GM19467 (cell line): ENCODE data around the gene FH.

Experiments used
- ATAC-seq: cut with Tn5 transposase; IDR thresholded peaks from one replicate; pipeline ENCODE4 v1.9.1; 2021; ENCODE audit warnings: mild to moderate bottlenecking, moderate library complexity; ENCODE audit not compliant: unreplicated experiment

Gene FH

DNA sequence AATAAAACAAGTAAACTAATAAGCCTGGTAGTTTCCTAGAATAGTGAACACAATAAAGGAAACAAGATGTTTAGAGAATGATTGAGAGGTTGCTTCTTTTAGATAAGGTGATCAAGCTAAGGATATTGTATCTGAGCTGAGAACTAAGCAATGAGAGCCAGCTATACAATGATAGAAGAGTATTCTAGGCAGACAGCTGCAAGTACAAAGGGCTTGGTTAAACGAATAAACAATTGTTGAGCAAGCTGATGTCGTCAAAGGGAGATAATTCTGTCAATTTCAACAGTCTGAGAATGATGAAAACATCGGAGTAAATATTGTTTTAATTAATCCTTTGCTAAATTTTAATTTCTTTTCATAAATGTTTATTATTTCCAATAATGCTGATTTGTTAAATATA, 5.5 kb upstream of the FH start:
- no peak for ATAC-seq

DNA sequence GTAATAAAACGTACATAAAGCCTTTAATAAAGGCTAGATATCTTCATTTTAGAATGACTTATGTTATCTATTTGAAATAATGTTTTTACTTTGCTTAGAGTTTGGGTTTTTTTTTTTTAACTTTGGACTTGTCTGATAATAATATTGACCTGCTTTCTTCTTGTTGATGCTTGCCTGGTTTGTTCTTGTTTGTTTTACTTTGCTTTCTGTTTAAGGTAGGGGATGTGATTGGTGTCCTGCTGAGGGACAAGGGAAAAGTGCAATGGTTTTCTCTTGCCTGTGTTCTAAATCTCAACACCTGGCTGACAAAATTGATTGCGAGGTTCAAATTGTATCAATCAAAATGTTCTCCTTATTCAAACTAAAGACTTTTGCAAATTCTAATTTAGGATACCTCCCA, 2.2 kb upstream of the FH start:
- no peak for ATAC-seq

DNA sequence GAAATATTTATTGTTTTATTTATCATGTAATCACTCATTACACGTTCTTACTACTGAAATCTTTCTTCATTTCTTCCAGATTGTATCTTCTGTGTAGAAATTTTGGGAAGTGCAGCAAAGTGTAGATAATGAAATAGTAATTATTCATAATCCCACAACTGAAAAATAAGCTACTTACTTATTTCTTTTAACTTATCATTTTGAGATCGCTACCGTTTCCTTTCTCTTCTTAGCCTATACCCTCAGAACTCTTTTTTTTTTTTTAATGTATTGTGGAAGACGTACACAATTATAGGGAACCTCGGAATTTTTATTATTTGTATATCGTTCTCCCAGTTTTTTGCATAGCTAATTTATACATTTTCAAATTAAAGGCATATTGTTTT, 518 bp upstream of the FH start:
- ATAC-seq: no peak

DNA sequence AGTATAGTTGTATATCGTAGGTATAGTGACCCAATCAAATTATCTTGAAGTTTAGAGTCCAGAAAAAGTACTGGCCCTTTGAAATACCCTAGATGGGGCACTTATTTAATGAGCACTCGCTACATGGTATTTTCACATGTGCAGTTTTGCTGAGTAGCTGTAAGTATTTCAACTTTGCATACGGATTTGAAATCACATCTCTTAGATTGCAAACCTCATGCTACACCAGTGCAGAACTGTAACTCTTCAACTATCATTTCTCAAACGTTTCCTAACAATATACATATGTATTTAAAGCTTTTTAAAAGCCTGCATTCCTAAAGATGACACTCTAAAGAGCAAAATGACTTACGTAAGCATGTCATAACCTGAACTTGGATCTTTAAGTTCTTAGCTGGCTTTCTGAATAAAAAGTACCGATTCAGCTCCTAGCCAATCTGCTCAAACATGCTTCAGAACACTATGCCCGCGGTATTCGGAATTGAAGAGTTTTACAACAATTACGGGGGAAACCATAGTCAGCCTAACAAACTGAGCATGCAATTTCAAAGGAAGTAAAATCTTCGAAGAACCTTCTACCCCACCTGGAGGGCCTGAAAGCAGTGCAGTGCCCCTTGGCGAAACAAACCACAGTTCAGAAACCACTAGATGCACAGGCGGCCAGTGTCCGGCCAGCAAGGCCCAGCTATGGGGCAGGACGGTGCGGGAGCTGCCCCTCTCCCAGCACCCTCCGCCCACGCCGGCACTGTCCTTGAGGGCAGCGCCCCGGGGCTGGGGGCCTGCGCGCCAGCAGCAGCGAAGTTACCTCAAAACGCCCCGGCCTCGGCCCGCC, 863 bp downstream of the FH start:
- peak; percentile 27 for ATAC-seq

DNA sequence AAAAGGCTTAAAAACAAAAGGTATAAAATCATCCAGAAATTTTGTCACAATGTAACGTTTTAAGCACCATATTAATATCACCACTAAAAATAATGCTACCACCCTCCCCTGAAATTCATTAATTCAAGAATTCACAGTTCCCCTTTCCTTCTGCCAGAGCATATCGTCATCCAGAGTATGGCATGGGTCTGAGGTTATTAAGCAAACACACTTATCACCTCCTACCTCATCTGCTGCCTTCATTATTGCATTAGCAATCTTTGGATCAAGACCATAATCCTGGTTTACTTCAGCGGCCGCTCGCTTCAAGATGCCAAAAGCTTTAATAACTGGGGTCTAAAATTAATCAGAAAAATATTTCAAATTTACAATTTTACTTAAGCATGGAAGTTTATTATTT, 6.2 kb downstream of the FH start:
- no peak for ATAC-seq

DNA sequence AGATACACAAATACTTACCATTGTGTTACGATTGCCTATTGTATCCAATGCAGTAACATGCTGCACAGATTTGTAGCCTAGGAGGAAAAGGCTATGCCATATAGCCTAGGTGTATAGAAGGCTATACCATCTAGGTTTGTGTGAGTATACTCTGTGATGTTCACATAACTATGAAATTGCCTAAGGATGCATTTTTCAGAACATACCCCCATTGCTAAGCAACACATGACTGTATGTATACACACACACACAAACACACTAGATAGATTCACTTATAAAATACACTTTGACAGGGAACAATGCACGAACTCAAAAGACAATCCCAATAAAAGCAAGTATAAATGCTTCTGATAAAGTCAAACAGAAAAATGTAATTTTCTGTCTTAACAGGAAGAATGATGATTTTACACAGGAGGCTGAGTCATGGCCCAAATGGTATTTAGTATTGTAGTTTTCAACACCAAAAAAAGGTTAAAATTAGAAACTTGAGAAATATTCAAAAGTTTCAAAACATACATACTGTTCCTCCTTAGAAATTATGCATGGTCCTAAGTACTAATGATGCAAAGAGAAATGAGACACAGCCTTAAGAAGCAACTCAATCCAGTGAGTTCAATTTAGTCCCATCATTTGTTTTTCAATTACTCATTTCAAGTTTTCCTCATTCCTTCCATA, 12.2 kb downstream of the FH start:
- no peak for ATAC-seq

DNA sequence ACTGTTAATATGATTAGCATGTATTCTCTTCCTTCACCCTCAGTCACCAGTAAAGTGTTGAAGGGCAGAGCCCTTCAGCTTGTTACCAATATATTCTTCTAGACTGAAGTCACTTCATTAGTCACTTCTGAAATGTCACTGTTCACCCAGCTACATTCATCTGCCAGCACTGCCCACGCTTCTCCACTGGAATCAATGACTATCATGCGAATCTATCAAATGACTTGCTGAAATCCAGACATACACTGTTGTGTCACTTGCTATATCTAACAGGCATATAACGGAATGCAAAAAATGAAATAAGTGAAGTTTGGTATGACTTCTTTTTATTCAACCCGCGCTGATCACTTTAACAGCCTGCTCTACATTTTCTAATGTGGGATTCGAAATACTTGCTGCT, 16.1 kb downstream of the FH start:
- ATAC-seq: no peak

DNA sequence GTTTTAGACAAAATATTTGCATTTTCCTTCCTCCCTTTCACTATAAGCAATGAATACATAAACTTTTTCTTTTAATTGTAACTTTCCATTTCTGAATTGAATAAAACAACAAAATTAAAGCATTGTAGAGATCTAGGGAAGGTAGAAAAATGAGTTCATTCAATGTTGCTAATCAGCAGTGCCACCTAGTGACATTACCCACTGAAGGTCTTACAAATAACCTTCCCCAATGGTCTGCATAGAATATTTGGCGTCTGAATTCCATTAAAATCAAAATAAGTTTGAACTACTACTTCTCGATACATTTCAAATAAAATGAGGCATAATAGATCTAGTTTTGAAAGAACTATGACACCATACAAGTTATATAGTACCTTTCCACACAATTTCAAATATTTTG, 19.6 kb downstream of the FH start:
- ATAC-seq: no peak

DNA sequence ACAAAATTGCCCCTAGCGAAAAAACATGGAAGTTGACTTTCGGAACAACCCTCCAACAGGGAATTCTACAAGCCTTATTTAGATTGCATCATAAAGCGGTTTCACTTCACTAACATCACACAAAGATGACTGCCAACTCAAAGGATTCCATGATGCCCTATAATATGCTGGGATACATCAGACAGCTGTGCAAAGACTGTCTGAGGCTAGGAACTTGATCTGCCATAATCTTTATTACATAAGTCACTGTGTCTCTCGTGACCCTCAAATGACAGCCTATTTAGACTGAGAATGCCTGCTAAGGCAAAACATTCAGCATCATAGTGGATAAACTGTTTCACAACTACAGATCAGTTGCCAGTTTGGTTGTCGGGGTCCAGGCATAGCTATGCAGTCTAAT, 23.8 kb downstream of the FH start:
- no peak for ATAC-seq

DNA sequence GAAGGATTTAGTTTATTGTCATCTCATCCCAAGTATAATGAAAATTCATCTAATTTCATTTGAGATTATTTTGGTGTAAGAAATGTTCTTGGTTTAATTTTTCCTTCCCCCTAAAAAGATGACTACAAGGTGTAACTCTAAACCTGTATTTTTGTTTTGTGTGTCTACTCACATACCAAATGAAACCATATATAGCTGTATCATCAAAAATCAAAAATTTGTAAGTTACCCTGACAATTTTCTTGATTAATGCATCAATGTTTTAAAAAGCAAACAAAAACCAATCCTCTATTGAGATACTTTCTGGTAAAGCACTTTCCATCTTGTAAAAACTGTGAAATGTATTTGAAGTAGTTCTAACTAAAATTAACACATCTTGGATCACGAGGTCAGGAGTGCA, 30.8 kb downstream of the FH start:
- ATAC-seq: no peak

DNA sequence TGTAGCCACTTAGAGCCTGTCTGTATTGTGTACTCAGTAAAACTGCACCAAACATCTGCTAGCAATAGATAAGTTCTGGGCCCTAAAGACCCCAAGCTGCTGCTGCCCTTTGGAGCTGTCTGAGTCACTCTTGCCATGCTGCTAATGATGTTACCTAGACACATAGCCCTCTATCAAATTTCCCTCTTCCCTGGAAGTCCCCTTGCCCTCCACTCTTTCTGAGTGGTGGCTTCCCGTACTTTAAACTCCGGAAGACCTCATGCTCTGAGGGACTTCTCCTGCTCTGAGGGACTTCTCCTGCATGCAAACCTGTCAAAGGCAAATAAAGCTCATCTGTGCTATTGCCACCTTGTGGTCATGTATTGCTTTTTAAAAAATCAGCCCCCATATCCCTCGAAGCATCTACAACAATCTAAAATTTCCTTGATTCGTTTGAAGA, 34.0 kb downstream of the FH start:
- peak; percentile 54 for ATAC-seq

DNA sequence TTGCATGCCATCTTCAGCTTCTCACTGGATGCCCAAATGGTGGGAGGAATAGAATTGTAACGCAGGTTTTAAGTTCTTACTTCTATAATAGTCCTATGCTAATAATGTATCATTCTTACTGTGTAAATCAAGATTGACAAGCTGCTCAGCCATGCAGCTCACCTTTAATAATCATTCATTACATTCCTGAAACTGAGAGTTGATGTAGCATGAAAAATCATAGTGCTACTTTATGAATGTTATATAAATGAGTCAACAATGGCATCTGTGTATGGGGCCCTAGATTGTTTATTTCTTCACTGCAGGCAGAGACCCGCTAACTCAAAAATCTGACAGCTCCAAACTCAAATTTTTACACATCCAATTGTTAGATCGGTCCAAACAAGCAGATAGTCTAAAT, 34.4 kb downstream of the FH start:
- peak; percentile 54 for ATAC-seq

DNA sequence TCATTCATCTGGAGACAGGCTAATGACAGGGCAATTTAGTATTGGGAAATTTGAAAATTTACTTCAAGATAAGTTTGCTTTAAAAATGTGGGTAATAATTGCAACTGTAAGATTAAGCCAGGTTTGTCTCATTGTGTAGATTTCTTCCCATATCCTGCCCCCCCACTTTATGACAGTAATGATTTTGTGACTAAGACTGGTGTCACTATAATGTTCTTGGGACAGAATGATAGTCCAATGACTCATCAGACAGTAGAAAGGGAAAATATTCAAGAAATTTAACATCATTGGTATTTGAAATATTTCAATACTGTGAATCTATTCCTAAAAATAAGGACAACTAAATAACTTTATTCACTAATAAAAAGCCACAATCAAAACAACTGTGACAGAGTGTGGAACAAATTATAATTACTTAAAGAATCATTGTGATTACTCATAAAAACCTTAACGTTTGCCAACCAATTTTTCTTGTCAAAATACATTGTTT, 36.7 kb downstream of the FH start:
- ATAC-seq: no peak

DNA sequence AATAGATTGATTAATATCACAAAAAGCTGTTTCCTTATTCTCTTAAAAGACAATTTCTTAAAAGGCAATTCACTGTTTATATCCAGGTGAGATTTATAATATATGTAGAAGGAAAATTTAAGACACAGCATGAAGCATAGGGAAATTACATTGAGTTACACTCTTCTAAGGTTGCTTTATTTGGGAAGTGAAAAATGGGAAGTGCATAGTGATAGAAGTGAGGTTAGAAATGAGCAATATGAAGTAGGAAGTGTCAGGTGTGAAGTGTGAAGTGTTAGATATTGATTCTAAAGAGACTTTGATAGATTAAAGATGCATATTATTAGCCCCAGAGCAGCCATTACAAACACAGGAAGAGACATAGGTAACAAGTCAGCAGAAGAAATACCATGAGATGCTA, 40.3 kb downstream of the FH start:
- ATAC-seq: no peak

DNA sequence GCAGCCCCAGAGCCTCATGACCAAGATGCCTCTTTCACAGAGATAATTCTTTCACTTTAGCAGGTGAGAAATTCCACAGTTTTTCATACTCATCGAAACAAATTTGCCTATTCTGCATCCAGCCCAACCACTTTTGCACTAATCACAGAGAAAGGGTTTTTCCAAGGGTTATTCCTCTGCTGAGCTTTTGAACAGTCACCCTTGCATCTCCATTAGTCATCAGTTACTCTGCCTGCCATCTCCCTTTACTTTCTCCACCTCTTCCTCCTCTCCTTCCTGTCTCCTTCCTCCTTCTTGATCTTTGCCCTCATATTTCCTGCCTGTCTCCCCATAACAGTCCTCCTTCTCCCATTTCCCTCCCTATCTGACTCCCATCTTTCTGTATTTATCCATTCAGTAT, 43.9 kb downstream of the FH start:
- no peak for ATAC-seq

DNA sequence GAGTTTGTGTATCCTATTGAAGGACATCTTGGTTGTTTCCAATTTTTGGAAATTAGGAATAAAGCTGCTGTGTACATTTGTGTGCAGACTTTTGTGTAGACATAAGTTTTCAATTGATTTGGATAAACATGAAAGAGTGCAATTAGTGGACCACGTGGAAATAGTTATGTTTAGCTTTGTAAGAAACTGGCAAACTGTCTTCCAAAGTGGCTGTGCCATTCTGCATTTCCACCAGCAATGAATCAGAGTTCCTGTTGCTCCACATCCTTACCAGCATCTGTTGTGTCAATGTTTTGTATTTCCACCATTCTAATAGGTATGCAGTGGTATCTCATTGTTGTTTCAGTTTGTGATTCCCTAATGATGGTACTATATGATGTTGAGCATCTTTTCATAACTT, 46.5 kb downstream of the FH start:
- ATAC-seq: no peak

DNA sequence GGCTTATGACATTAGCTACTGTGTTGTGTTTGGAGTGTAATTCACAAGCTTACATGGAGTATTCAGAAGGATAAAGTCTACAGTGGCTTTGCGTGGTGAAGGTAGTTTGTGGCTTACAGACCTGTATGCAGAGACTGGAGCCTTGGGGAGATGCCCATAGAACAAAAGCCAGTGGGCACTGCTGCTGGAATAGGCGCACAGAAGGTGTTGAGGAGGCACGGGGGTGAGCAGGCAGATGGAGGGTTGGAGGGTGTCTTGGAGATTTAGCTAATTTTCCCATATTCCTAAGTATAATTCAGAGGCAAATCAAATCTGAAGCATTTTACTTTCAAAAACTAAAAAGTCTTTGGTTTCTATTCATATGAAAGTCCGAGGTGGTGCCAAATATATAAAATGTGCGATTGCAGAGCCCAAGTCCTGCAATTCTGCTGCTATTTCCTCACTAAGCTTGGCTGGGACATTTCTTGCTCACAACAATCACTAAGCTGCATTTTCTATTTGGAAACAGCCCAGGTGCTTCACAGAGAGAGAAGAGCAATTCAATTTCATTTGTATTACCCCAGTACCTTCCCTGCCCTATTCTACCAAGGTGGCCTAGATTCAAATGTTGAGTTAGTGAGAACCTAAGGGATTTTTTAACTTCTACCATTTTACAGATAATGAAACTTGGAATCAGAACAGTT, 48.5 kb downstream of the FH start:
- no peak for ATAC-seq

DNA sequence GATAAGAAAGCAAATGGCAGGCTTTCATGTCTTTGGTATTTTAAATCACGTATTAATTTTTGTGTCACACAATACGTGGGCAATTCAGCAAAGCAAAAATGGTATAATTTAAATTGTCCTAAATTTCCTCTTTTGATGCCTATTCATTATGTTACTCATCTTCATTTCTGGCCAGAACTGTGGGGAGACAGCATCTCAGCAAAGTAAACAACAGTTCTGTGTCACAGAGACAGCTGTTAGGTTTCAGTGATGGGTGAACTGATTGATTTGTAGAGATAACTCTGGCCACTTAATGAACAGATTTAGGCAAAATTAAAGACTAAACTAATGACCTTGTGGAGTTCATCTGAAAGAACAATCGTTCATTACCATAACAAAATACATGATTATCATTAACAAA, 49.2 kb downstream of the FH start:
- no peak for ATAC-seq

DNA sequence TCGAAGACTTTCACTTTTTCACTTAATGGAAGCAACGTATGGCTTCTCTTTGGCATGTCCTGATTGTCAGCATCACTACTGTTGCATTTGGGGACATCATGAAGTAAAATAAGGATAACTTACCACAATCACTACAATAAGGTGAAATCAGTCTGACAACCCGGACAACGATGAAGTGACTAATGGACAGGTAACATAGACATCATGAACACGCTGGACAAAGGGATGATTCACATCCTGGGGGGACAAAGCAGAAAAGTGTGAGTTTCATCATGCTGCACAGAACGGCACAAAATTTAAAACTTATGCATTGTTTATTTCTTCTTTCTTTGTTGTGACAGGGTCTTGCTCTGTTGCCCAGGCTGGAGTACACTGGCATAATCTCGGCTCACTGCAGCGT, 53.9 kb downstream of the FH start:
- no peak for ATAC-seq

DNA sequence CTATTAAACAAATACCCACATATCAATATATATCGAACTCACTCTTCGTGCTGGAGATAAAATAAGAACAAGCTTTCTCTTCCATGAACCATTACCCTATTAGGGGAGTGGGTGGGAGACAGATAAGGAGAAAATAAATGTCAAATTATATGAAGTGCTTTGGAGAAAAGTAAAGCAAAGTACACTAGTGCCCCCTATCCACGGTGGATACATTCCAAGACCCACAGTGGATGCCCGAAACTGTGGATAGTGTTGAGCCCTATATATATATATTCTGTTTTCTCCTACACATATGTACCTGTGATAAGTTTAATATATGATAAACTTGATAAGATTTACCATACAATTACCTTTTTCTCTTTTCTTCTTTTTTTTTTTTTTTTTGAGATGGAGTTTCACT, 54.6 kb downstream of the FH start:
- no peak for ATAC-seq

DNA sequence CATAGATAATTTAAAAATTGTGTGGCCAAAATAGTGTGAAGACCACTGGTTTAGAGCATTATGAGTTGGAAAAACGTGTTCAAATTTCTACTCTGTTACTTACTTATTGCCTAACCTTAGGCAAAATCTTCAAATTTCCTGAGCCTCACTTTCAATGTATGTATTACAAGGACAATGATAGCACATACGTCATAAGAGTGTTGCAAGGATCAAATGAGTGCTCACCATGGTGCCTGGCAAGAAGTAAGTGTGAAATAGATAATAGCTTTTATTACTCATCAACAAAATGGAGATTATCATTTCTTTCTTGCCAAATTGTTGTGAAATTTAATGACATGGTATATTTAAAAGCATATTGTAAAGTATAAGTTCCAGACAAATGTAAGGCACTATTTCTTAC, 57.2 kb downstream of the FH start:
- no peak for ATAC-seq
